Natural killer cell treated with Interleukin-12 subunit alpha and Interleukin-12 subunit beta and Interleukin-15 and Interleukin-18, amount 100 ng/mL, for 72 hours (primary cell): Measurements from ENCODE around the gene GLMN. TPM values are rescaled to one million over a fixed set of nuclear protein-coding genes. Genes with fewer than 3 reads are reported as not detected.

ENCODE experiments used
- ATAC-seq, 2 donors: fragments of 150-1000 bp; cut with Tn5 transposase in 1 of 2; sonication (Bioruptor Pico), chemical (Tn5 transposase) in 1 of 2; 2 replicates each; pipeline ENCODE4 v1.10.0; 2021
- DNase-seq: peaks from one replicate; pipeline ENCODE4 v3.0.0; 2022; ENCODE audit warnings: low spot score
- H3K27ac Mint-ChIP-seq, 2 donors: 1 replicate in 1 of 2; 2 replicates in 1 of 2; pipeline ENCODE4 v1.8.0; 2022; ENCODE audit warnings: mixed read lengths in 2 of 2, mild to moderate bottlenecking in 1 of 2, moderate library complexity in 1 of 2
- H3K27me3 Mint-ChIP-seq, 2 donors: 1 replicate in 1 of 2; 2 replicates in 1 of 2; pipeline ENCODE4 v1.8.0; 2022; ENCODE audit warnings: mixed read lengths in 2 of 2
- H3K36me3 Mint-ChIP-seq: one replicate; pipeline ENCODE4 v1.8.0; 2022; ENCODE audit warnings: mixed read lengths
- H3K4me1 Mint-ChIP-seq, 2 donors: 1 replicate in 1 of 2; 2 replicates in 1 of 2; pipeline ENCODE4 v1.8.0; 2022; ENCODE audit warnings: low read depth in 2 of 2, mixed read lengths in 2 of 2, mild to moderate bottlenecking in 1 of 2
- H3K4me3 Mint-ChIP-seq: one replicate; pipeline ENCODE4 v1.8.0; 2022; ENCODE audit warnings: mixed read lengths
- H3K9me3 Mint-ChIP-seq: 2 replicates; pipeline ENCODE4 v1.8.0; 2022; ENCODE audit warnings: mixed read lengths
- total RNA-seq, 2 donors: library from RNA; stranded (reverse); gene quantifications; one replicate each; pipeline ENCODE4 v1.2.3, GENCODE V29; 2022

GLMN gene
- total RNA-seq, 2 donors from 2014 or later = 17.9 to 36.6 TPM

DNA sequence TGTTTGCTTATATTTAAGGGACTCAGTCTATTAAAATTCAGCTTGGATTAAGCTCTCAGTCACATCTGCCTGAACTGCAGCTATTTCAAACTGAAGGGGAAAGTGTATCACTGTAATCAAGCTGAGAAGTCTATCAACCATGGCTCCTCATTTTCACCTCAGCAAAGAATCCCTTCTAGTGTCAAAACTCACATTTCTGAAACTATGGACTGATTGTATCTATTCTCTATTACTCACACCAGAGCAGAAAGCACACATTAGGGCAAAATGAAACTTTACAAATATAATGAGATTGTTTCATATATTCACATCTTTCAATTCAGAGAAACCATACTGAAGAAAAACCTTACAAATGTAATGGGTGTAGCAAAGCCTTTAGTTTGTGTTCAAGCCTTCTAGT, 95.7 kb downstream of the GLMN start:
- Mint-ChIP-seq H3K4me1 (peaks cover 5% of the 10 kb centered on the region in 2 donors), H3K9me3 (no peaks in the 10 kb centered on the region), H3K27ac (no peak overlapping the region), H3K4me3 (no peak overlapping the region), H3K27me3 (peaks cover 6 to 7% of the 10 kb centered on the region in 2 donors), H3K36me3 (no peaks in the 10 kb centered on the region)
- ATAC-seq (no peak), DNase-seq (no peak)

- no peaks in the 10 kb centered on the region for H3K36me3 Mint-ChIP-seq
- ATAC-seq (no peak), DNase-seq (no peak)
- no peaks in the 10 kb centered on the region for H3K9me3 Mint-ChIP-seq
- H3K27ac Mint-ChIP-seq = peak overlapping the region in 1 of 2 donors; percentile 1
- H3K4me3 Mint-ChIP-seq = no peak overlapping the region
- H3K4me1 Mint-ChIP-seq = peaks cover 5% of the 10 kb centered on the region in 2 donors
- H3K27me3 Mint-ChIP-seq = peaks cover 6 to 7% of the 10 kb centered on the region in 2 donors
These were observed 96.8 kb downstream of the GLMN start for GRCh38 chr1:92201973-92202372.

Other genes with a start within 250 kb of the GLMN start
- not detected for gene SETSIP, start 223.6 kb downstream of the GLMN start, total RNA-seq
- 1 to 10 TPM in 1 of 2 donors, under 1 TPM in 1; 0.67 to 1.3 TPM for gene BTBD8, start 218.6 kb downstream of the GLMN start, total RNA-seq
- not detected for gene C1orf146, start 81.1 kb downstream of the GLMN start, total RNA-seq
- gene RPAP2, start 72 bp upstream of the GLMN start, total RNA-seq = 10 to 100 TPM; 34.5 to 39.3 TPM
- 10 to 100 TPM; 35.4 to 78.5 TPM for gene GFI1, start 187.9 kb upstream of the GLMN start, total RNA-seq